Measurements from ENCODE around the gene ZNF557.

The ZNF557 gene

DNA sequence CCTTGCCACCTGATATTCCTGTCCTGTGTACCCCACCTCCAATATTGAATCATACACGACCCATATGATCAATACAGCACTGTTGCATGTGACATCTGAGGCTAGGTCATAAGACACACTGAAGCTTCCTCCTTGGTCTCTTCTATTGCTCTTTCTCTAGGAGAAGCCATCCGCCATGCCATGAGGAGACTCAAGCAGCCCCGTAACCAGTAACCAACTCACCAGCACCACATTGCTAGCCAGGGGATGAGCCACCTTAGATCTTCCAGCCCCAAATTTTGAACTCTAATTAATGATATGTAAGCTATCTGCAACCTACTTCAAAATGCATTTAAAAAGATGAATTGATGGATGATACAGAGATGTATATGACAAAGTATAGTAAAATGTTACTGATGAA is 28.6 kb downstream of the ZNF557 start:
- FAIRE-seq (no peak), DNase-seq (ENCODE audit: insufficient read length) (no peak)
- TF ChIP-seq POLR2AphosphoS5 (IDR thresholded peaks at IDR 0.05; ENCODE audit: low read depth, low read length) (no peak), TAF1 (IDR thresholded peaks at IDR 0.05; ENCODE audit: borderline replicate concordance, low read depth, low read length) (no peak), POLR2A (IDR thresholded peaks at IDR 0.05; ENCODE audit: low read depth, low read length) (no peak)

DNA sequence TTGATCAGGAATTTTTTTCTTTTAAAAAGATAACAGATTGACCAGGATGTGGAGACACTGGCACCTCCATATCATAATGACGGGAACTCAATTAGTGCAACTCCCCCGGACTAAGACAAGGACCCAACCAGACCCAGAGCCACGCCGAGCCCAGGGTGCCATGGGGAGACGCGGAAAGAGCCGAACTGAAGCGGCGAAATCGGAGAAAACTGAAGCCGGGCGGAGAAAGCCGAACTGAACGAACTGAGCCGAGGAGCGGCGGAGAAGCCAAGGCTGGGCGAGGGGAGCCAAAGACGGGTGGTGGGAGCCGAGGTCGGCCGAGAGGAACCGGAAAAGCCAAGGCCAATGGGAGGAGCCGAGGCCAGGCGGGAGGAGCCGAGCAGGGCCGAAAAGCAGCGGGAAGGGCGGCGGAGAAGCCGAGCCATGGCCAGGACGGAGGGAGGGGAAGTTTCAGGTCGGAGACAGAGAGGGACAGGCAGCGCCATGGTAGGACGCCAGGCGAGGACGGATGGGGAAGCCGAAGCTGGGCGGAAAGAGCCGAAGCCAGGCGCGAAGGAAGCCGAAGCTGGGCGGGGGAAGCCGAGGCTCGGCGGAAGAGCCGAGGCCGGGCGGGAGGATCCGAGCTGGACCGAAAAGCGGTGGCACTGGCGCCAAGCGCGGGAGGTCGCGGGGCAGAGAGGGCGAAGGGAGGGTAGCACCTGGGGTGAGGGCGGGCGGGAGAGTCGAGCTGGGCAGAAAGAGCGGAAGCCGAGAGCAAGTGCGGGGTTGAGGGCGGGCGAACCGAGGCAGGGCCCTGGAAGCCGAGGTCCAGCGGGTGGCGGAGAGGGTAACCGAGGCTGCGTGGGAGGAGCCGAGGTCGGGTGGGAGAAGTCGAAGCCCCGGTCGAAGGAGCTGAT is 29.4 kb downstream of the ZNF557 start:
- FAIRE-seq (peak; percentile 93), DNase-seq (ENCODE audit: insufficient read length) (peak; percentile 81)
- TF ChIP-seq POLR2AphosphoS5 (IDR thresholded peaks at IDR 0.05; ENCODE audit: low read depth, low read length) (no peak), POLR2A (IDR thresholded peaks at IDR 0.05; ENCODE audit: low read depth, low read length) (peak; percentile 79)

DNA sequence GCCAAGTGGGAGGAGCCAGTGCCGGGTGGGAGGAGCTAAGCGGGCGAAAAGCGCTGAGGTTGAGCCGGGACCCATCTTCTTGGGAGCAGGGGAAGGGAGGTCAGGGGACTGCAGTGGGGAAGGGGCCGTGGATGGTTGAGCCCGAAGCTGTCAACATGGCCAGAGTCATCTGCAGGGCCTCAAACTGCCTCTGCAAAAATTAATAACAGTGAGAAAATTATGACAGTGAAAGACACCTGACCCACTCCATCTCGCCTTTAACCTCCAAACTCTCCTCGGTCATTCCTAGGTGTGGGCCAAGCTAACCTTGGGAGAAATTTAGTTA is 30.1 kb downstream of the ZNF557 start:
- FAIRE-seq (no peak), DNase-seq (ENCODE audit: insufficient read length) (no peak)
- TF ChIP-seq POLR2A (IDR thresholded peaks at IDR 0.05; ENCODE audit: low read depth, low read length) (no peak), POLR2AphosphoS5 (IDR thresholded peaks at IDR 0.05; ENCODE audit: low read depth, low read length) (no peak), TAF1 (IDR thresholded peaks at IDR 0.05; ENCODE audit: borderline replicate concordance, low read depth, low read length) (no peak)

DNA sequence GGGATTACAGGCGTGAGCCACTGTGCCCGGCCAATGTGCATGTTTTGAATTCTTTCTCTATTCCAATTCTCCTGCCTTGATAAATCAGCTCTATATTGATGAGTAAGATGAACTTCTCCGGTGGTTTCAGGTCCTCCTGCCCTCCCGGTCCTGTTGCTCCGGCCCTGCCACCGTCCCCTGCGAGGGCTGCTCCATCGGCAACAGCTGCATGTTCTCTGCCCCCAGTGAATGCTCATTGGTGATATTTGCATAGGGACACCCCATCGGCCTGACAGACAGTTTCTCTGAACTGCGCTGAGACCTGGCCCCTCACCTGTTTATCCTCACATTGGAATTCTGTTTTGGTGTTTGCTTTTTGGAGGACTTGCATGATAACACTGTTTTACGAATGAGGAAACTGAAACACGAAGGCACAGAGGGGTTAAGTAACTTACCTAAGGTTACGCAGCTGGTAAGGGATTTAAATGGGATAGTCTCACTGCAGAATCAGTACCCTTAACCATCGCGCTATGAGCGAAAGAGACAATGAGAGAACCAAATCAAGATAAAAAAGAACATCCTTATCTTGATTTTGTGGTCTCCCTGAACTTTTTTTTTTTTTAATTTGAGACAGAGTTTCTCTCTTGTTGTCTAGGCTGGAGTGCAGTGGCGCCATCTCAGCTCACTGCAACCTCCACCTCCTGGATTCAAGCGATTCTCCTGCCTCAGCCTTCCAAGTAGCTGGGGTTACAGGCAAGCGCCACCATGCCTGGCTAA is 32.2 kb downstream of the ZNF557 start:
- TF ChIP-seq TAF1 (IDR thresholded peaks at IDR 0.05; ENCODE audit: borderline replicate concordance, low read depth, low read length), result no peak
- TF ChIP-seq POLR2A (IDR thresholded peaks at IDR 0.05; ENCODE audit: low read depth, low read length), result no peak
- TF ChIP-seq POLR2AphosphoS5 (IDR thresholded peaks at IDR 0.05; ENCODE audit: low read depth, low read length), result no peak
- FAIRE-seq (no peak), DNase-seq (ENCODE audit: insufficient read length) (no peak)

DNA sequence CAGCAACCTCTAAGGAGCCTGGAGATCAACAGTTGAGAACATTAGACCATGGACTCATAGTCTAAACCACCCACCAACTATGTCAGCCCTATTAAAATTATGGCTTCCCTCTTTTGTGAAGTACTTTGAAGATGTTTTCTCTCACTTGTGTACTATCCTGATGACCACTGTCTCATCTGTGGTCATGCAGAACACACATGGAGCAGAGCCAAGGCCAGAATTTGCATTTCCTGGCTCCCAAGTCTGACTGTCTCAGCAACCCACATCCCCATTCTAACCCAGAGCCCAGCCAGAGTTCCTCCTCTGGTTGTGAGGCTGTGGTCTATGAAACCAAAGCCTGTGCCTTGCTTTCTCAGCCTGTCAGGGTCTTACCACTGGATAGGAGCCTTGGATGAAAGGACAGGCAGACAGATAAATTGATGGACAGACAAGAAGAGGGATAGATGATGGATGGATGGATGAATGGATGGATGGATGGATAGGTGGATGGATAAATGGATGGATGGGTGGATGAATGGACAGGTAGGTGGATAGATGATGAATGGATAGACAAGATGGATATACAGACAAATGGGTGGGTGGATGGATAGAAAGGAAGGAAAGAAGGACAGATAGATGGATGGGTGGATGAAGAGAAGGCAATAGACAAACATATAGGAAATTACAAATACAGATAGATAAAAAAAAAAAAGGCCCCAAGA is 35.4 kb downstream of the ZNF557 start:
- DNase-seq (ENCODE audit: insufficient read length) (no peak), FAIRE-seq (peak; percentile 14)
- no peak for TF ChIP-seq POLR2AphosphoS5 (IDR thresholded peaks at IDR 0.05; ENCODE audit: low read depth, low read length)
- no peak for TF ChIP-seq TAF1 (IDR thresholded peaks at IDR 0.05; ENCODE audit: borderline replicate concordance, low read depth, low read length)
- TF ChIP-seq POLR2A (IDR thresholded peaks at IDR 0.05; ENCODE audit: low read depth, low read length), result no peak

DNA sequence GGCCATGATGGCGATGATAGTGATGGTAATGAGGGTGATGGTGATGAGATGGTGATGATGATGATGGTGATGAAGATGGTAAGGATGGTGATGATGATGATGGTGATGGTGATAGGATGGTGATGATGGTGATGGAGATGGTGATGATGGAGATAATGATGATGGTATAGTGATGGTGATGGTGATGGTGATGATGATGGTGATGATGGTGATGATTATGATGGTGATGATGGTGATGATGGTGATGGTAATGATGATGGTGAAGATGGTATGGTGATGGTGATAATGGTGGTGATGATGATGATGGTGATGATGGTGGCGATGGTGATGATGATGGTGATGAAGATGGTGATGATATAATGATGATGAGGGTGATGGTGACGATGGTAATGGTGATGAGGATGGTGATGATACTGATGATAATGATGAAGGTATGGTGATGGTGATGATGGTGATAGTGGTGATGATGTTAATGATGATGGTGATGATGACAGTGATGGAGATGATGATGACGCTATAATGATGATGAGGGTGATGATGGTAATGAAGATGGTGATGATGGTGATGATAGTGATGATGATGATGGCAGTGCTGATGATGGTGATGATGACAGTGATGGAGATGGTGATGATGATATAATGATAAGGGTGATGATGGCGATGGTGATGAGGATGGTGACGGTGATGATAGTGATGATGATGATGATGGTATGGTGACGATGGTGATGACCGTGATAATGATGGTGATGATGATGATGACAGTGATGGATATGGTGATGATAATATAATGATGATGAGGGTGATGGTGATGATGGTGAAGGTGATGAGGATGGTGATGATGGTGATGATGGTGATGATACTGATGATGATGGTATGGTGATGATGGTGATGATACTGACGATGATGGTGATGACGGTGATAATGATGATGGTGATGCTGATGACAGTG is 37.5 kb downstream of the ZNF557 start:
- no peak for DNase-seq (ENCODE audit: insufficient read length)
- no peak for FAIRE-seq
- TF ChIP-seq POLR2AphosphoS5 (IDR thresholded peaks at IDR 0.05; ENCODE audit: low read depth, low read length) (no peak), POLR2A (IDR thresholded peaks at IDR 0.05; ENCODE audit: low read depth, low read length) (no peak), TAF1 (IDR thresholded peaks at IDR 0.05; ENCODE audit: borderline replicate concordance, low read depth, low read length) (no peak)

DNA sequence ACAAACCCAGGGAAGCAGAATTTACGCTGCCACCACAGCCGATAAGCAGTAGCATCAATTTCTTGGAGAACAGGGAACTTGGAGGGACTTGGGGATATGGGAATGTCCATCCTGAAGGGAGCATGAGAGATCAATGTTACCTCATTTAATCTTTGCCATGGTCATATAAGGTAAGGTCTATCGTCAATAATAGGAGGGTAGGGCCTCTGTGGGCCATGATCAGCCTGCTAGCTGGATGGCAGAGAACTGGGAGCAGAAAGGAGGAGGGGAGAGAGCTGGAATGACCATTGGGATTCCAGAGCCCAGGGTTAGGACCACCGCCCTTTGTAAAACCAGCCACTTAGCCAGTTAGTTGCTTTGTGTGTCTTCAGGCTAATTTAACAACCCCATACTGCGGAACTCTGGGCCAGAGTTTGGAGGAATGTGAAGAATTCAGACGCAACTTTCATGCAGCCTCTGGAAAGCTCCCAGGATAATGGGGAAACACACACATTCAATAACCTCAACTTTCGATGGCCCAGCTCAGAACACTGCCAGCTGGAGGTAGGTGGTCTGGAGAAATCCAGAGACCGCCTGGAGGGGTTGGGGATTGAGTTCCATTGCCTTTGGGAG is 40.3 kb downstream of the ZNF557 start:
- TF ChIP-seq POLR2A (IDR thresholded peaks at IDR 0.05; ENCODE audit: low read depth, low read length) (no peak), POLR2AphosphoS5 (IDR thresholded peaks at IDR 0.05; ENCODE audit: low read depth, low read length) (no peak), TAF1 (IDR thresholded peaks at IDR 0.05; ENCODE audit: borderline replicate concordance, low read depth, low read length) (no peak)
- FAIRE-seq (no peak), DNase-seq (ENCODE audit: insufficient read length) (no peak)

DNA sequence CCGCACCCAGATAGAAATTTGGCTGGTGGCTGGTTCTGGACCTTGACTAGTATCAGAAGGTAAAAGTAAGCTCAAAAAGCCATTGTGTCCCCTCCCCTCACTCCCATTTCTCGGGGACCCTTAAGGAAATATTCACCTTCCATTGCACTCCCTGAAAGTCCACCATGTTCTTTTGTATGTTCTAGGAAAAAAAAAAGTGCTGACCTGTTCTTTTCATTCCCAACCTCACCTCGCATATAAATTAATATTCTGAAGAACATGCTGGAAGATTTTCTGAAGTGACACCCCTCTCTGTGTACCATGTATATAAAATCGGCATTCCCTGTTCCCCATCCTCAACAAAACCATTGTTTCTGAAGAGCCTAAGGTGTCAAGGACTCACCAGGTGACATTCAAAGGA is 43.2 kb downstream of the ZNF557 start:
- TF ChIP-seq POLR2A (IDR thresholded peaks at IDR 0.05; ENCODE audit: low read depth, low read length), result no peak
- TF ChIP-seq TAF1 (IDR thresholded peaks at IDR 0.05; ENCODE audit: borderline replicate concordance, low read depth, low read length), result no peak
- no peak for TF ChIP-seq POLR2AphosphoS5 (IDR thresholded peaks at IDR 0.05; ENCODE audit: low read depth, low read length)
- FAIRE-seq, result no peak
- no peak for DNase-seq (ENCODE audit: insufficient read length)

DNA sequence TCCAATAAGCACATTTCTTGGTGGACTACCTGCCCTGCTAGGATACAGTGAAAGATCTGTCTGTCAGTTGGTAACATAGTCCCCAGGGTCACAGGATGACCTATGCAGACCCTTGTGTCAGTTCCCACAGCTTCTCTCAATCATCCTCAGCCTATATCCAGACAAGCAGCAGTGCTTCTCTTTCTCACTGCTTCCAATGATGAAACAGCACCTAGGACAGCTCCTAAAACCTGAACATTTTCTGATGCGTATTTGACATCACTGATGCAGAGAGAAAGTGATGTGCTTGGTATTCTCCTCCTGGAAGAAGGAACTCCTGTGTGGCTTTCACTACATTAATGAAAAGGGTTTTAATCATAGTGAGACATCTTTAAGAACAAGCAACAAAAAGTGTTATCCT is 43.7 kb downstream of the ZNF557 start:
- TF ChIP-seq POLR2A (IDR thresholded peaks at IDR 0.05; ENCODE audit: low read depth, low read length) (0 out of 2 replicates have a peak, but pooled peaks have one; percentile 1), TAF1 (IDR thresholded peaks at IDR 0.05; ENCODE audit: borderline replicate concordance, low read depth, low read length) (no peak), POLR2AphosphoS5 (IDR thresholded peaks at IDR 0.05; ENCODE audit: low read depth, low read length) (peak; percentile 35; the same call in 1 of the 2 replicates)
- no peak for DNase-seq (ENCODE audit: insufficient read length)
- FAIRE-seq, result no peak

DNA sequence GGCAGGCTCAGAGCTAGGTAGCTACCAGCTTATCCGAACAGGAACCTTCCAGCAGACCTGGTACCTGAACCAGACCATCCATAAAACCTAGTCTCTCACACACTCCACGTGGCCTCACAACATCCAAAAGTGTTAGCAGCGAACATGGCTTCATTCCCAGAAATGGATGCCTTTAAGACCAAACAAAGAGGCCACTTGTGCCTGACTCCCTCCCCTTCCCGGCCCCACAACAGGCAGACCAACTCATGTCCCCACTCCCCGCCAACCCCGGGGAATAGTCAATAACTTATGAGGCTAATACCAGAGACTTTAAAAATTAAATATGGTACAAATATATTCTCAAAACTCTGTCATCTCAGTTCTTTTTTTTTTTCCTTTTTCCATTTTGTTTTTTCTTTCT is 46.2 kb downstream of the ZNF557 start:
- FAIRE-seq, result no peak
- TF ChIP-seq POLR2A (IDR thresholded peaks at IDR 0.05; ENCODE audit: low read depth, low read length) (no peak), TAF1 (IDR thresholded peaks at IDR 0.05; ENCODE audit: borderline replicate concordance, low read depth, low read length) (no peak), POLR2AphosphoS5 (IDR thresholded peaks at IDR 0.05; ENCODE audit: low read depth, low read length) (no peak)

More for the DNA sequence above, 46.2 kb downstream of the ZNF557 start:
- DNase-seq (ENCODE audit: insufficient read length), result no peak

Data from GM12892 (cell line).